Kidney glomerular epithelial cell (primary cell): ENCODE data around the gene CHRM3.

Source experiments
- DNase-seq: peaks from one replicate; lab custom pipeline; 2025; lab: John Stamatoyannopoulos, UW

Gene CHRM3

DNA sequence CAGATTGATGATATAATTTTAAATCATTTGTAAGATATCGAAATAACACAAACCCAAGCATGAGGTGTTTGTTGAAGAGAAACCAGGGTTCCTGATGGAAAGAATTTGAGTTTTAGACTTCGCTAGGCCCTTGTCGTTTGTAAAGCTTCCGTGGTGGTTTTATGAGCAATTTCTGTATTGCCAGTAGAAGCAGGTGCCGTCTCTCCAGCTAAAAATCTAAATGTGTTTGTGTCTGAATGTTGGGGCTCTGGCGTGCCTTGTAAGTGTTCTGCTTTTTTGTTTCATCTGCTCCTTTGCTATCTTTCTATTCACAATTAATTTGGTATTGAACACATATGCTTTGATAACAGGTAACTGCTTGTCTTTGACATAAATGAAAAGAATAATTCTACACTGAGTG lies 27.5 kb downstream of the CHRM3 start:
- DNase-seq, result no peak

DNA sequence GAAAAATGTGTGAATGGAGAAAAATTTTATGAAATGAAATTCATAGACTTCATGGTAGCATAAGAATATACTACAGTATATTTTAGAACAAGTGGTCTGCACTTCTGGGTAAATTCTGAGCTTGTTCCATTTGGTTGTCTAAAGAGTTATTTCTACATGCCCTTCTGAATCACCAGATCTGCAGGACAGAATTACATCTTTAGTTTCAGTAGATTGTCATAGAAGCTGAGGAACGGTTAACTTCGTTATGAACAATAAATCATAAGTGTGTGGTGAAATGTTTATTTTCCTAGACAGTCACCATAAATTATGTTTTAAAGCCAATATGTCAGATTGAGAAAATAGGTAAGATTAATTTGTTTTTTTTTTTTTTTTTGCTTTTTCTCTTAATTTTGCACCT lies 30.9 kb downstream of the CHRM3 start:
- DNase-seq, result no peak

GRCh38 chr1:239417986-239418640 lies 31.7 kb downstream of the CHRM3 start:
- DNase-seq, result no peak

DNA sequence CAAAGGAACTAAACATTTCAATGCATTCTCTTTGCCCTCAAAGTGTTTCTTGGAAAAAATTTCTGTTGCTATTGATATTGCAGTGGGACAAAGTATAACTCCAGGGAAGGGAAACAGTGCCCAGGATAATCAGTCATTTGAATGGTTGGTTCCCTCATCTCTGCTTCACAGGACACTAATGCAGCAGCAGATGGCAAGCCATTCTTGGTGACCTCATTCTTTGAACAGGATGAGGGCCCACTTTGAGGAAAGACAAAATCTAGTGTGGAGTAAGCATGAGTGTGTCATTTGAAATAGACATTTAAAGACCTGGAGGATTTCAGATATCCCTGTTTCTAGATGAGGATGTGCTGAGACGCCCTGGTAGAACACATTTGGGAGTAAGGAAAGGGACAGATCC lies 32.3 kb downstream of the CHRM3 start:
- no peak for DNase-seq

DNA sequence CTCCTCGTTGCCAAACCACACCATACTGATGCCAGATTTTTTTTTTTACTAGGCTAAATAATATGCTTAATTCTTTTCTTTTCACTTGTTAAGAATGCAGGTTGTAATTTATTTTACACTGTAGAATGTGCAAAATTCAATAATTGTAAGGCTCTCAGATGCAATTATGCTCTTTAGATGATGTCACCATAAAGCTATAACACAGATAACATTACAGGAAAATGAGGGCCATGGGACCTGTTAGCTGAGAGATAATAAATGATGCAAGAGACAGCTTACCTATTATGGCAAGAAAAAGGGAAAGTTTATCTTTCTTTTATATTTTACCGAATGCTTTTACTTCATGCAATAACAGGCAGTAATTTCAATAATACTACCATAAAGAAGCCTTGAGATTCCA lies 35.4 kb downstream of the CHRM3 start:
- DNase-seq, result no peak

DNA sequence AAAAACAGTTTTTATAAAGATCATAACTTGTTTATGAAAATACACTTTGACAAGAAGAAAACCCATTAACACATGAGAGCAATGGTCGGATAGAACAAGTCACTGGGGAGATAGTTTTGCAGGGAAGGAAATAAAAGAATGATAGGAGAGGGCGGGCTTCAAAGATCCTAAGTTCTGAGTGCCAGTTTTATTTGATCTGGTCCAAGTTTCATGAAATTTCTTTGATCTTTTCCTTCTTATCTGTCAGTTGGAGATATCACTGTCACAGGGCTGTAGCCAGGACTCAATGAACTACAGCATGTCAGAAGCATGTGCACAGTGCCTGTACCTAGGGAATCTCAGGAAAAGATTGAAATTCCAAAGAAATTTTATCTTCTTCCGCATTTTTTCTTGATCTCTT lies 36.5 kb downstream of the CHRM3 start:
- DNase-seq, result no peak

DNA sequence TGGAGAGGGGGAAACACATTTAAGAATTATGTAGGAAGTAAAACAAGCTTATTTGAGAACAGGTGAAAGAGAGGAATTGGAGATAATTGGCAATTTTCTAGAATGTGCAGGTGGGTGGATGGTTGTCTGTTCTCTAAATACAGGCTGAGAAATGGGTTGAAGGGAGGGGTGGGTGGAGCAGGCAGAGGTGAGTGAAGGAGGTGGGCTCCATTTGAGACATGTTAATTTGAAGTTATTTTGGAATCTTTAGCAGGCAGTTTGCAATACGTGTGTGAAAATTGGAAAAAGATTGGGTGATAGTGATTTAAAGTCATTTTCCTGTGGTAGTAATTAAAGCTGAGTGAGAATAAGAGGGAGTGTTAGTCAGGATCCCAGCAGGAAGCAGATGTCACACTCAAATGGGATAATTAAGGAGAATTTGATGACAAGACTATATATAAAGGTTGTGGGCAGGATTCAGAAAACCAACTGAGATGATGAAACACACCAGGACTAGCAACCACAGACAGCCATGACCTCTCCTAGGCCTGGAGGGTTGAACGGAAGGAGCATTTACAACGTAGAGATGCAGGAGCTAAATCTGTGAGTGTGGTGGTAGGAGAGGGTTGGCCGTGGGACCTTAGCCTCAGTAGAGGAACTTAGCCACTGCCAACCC lies 40.6 kb downstream of the CHRM3 start:
- no peak for DNase-seq

DNA sequence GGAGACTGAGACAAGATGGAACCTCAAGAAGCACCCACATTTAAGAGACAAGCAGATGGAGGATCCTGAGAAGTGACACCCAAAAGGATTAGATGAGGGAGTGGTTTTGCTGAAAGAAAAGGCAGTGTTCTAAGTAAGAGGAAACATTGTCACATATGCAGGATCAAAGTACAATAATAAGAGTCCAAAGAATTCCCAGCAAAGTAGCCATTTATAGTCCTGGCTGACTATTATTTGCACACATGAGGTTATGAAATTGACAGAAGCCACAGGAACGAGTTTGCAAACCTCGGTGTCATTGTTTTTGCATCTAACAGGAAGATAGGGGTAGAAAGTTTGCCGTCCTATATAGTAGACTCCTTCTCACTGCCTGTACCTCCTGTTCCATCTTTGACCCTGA lies 41.3 kb downstream of the CHRM3 start:
- DNase-seq, result no peak

DNA sequence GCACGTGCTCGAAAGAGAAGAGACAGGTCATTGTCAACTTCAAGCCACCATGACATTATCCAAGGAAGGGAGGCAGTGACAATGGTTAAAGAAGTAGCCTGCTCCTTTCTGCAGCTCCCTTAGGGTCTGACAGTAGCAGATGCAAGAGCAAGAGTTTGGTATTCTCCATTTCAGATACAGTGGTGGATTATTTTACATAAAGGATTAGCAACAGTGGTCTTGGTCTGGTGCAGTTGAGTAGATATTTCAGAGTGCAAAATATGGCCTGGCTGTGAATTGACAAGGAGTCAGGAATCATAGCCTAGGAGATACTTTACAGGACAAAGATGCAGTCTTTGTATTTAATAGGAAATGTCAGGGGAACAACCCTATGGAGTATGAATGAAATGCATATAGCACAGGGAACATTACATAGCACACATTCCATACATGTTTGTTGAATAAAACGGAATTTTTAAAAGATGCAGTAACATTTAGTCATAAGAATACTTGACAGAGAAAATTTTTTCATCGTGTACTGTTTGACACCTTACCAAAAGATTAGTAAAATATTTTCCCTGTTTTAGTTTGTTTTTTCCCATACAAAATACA lies 41.8 kb downstream of the CHRM3 start:
- no peak for DNase-seq

GRCh38 chr1:239429163-239429562 lies 42.8 kb downstream of the CHRM3 start:
- DNase-seq, result no peak

GRCh38 chr1:239432255-239432654 lies 45.9 kb downstream of the CHRM3 start:
- DNase-seq, result no peak

DNA sequence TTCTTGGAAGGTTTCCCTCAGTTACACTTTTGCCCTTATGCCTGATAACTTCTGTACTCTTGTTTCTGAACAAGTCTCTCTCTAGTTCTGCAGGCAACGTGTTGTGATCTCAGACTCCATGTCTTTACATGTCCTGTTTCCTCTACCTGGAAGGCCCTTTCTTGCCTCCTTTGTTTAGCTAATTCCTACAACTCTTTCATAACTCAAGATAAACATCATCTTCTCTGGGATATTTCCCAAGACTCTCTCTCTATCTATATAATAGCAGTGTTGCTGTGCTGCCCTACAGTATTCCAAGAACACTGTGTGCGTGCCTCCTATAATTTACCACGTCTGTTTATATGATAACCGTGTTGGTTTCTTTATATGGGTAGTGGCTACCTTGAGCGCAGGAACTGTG lies 47.8 kb downstream of the CHRM3 start:
- DNase-seq, result no peak
